H9 (cell line): ENCODE data around the gene PLXNA4. TPM values are rescaled to one million over a fixed set of nuclear protein-coding genes. Genes with fewer than 3 reads are reported as not detected.

Experiments used
- DNase-seq: peaks from one replicate; pipeline ENCODE4 v3.0.0-alpha.2; 2017
- H2AFZ ChIP-seq: one replicate; pipeline ENCODE4 v1.6.1; 2013; ENCODE audit warnings: mild to moderate bottlenecking, low read length, control low read depth, moderate library complexity
- H2AK5ac ChIP-seq: 2 replicates; pipeline ENCODE4 v1.6.1; 2013; ENCODE audit warnings: low read length, control low read depth, mixed read lengths; ENCODE audit not compliant: insufficient read length
- H2BK120ac ChIP-seq: one replicate; pipeline ENCODE4 v1.6.1; 2013; ENCODE audit warnings: low read depth, mild to moderate bottlenecking, low read length, control low read depth, inconsistent platforms; ENCODE audit not compliant: poor library complexity, severe bottlenecking
- H2BK12ac ChIP-seq: 2 replicates; pipeline ENCODE4 v1.6.1; 2013; ENCODE audit warnings: low read length, control low read depth, mixed read lengths, low read depth; ENCODE audit not compliant: insufficient read length
- H2BK15ac ChIP-seq: 2 replicates; pipeline ENCODE4 v1.6.1; 2013; ENCODE audit warnings: low read depth, low read length, control low read depth
- H2BK20ac ChIP-seq: one replicate; pipeline ENCODE4 v1.6.1; 2013; ENCODE audit warnings: low read depth, mild to moderate bottlenecking, low read length, control low read depth, inconsistent platforms; ENCODE audit not compliant: poor library complexity, severe bottlenecking
- H2BK5ac ChIP-seq: 2 replicates; pipeline ENCODE4 v1.6.1; 2013; ENCODE audit warnings: low read length, control low read depth, mixed read lengths; ENCODE audit not compliant: insufficient read length
- H3K14ac ChIP-seq: 2 replicates; pipeline ENCODE4 v1.6.1; 2013; ENCODE audit warnings: low read length, control low read depth; ENCODE audit not compliant: insufficient read depth
- H3K18ac ChIP-seq: 2 replicates; pipeline ENCODE4 v1.6.1; 2013; ENCODE audit warnings: low read depth, mild to moderate bottlenecking, mixed read lengths, low read length, control low read depth; ENCODE audit not compliant: insufficient read length
- H3K23ac ChIP-seq: 2 replicates; pipeline ENCODE4 v1.6.1; 2013; ENCODE audit warnings: low read length, control low read depth, mixed read lengths, low read depth; ENCODE audit not compliant: insufficient read length
- H3K23me2 ChIP-seq: 2 replicates; pipeline ENCODE4 v1.6.1; 2013; ENCODE audit warnings: low read depth, mild to moderate bottlenecking, mixed read lengths, low read length, control low read depth; ENCODE audit not compliant: insufficient read length, poor library complexity, severe bottlenecking
- H3K27ac ChIP-seq: 2 replicates; pipeline ENCODE4 v1.5.1; 2013; ENCODE audit warnings: low read length, control low read depth, mixed read lengths, low read depth; ENCODE audit not compliant: insufficient read length
- H3K27me3 ChIP-seq: 2 replicates; pipeline ENCODE4 v1.6.1; 2013; ENCODE audit warnings: low read length, control low read depth, inconsistent platforms; ENCODE audit not compliant: insufficient read depth
- H3K4ac ChIP-seq: 2 replicates; pipeline ENCODE4 v1.6.1; 2013; ENCODE audit warnings: low read depth, mild to moderate bottlenecking, control low read depth, inconsistent platforms, low read length, moderate library complexity
- H3K4me1 ChIP-seq: 2 replicates; pipeline ENCODE4 v1.6.1; 2013; ENCODE audit warnings: low read length, control low read depth, inconsistent platforms; ENCODE audit not compliant: insufficient read depth
- H3K4me2 ChIP-seq: 2 replicates; pipeline ENCODE4 v1.6.1; 2013; ENCODE audit warnings: low read length, control low read depth, mixed read lengths; ENCODE audit not compliant: insufficient read length, insufficient read depth
- H3K56ac ChIP-seq: 2 replicates; pipeline ENCODE4 v1.6.1; 2013; ENCODE audit warnings: low read depth, mild to moderate bottlenecking, mixed read lengths, low read length, control low read depth; ENCODE audit not compliant: insufficient read length
- H3K79me1 ChIP-seq: 2 replicates; pipeline ENCODE4 v1.6.1; 2013; ENCODE audit warnings: low read depth, mild to moderate bottlenecking, moderate library complexity, low read length, control low read depth, inconsistent platforms; ENCODE audit not compliant: insufficient read depth, poor library complexity, severe bottlenecking
- H3K79me2 ChIP-seq: 2 replicates; pipeline ENCODE4 v1.6.1; 2013; ENCODE audit warnings: low read length, control low read depth, inconsistent platforms; ENCODE audit not compliant: insufficient read depth
- H3K9ac ChIP-seq: 2 replicates; pipeline ENCODE4 v1.6.1; 2013; ENCODE audit warnings: low read length, control low read depth, mixed read lengths; ENCODE audit not compliant: insufficient read length; ENCODE audit errors: extremely low read depth
- H3K9me3 ChIP-seq: one replicate; pipeline ENCODE4 v1.6.1; 2013; ENCODE audit warnings: low read depth, low read length, inconsistent platforms; ENCODE audit not compliant: control insufficient read depth
- H3T11ph ChIP-seq: one replicate; pipeline ENCODE4 v1.6.1; 2013; ENCODE audit warnings: mild to moderate bottlenecking, low read length, control low read depth, inconsistent platforms
- H4K20me1 ChIP-seq: one replicate; pipeline ENCODE4 v1.6.1; 2013; ENCODE audit not compliant: control insufficient read depth, insufficient read length, insufficient read depth
- H4K5ac ChIP-seq: 2 replicates; pipeline ENCODE4 v1.6.1; 2013; ENCODE audit warnings: low read depth, mild to moderate bottlenecking, mixed read lengths, low read length, control low read depth; ENCODE audit not compliant: insufficient read length
- H4K8ac ChIP-seq: replicated peaks from 2 replicates; pipeline ENCODE4 v1.6.1; 2013; ENCODE audit warnings: low read length, control low read depth, mixed read lengths, low read depth; ENCODE audit not compliant: insufficient read length
- H4K91ac ChIP-seq: 2 replicates; pipeline ENCODE4 v1.6.1; 2013; ENCODE audit warnings: low read depth, mild to moderate bottlenecking, moderate library complexity, mixed read lengths, low read length, control low read depth; ENCODE audit not compliant: insufficient read length
- H3K27ac Mint-ChIP-seq, 3 experiments: 2 replicates in 2 of 3; 3 replicates in 1 of 3; pipeline ENCODE4 v1.8.0; 2020 to 2021; ENCODE audit warnings: mixed read lengths in 3 of 3, mild to moderate bottlenecking in 1 of 3, moderate library complexity in 1 of 3
- H3K27me3 Mint-ChIP-seq: 2 replicates; pipeline ENCODE4 v1.8.0; 2021; ENCODE audit warnings: low read depth, mild to moderate bottlenecking, moderate library complexity, mixed read lengths
- H3K36me3 Mint-ChIP-seq, 3 experiments: 2 replicates in 2 of 3; 3 replicates in 1 of 3; pipeline ENCODE4 v1.8.0; 2020 to 2021; ENCODE audit warnings: low read depth in 3 of 3, mixed read lengths in 3 of 3; ENCODE audit not compliant: insufficient read depth in 1 of 3
- H3K4me1 Mint-ChIP-seq, 2 experiments: 2 replicates each; pipeline ENCODE4 v1.8.0; 2020; ENCODE audit warnings: mixed read lengths in 2 of 2
- H3K4me3 Mint-ChIP-seq, 2 experiments: 2 replicates in 1 of 2; 3 replicates in 1 of 2; pipeline ENCODE4 v1.8.0; 2020 to 2021; ENCODE audit warnings: mild to moderate bottlenecking in 2 of 2, mixed read lengths in 2 of 2, moderate library complexity in 1 of 2
- H3K9me3 Mint-ChIP-seq, 2 experiments: 2 replicates in 1 of 2; 3 replicates in 1 of 2; pipeline ENCODE4 v1.8.0; 2020; ENCODE audit warnings: mild to moderate bottlenecking in 2 of 2, mixed read lengths in 2 of 2, moderate library complexity in 1 of 2
- WGBS: extraction: QIAGEN DNeasy Blood & Tissue Kit; methylation state at CpG from one replicate; pipeline ENCODE4 v1.1.7; 2013; ENCODE audit warnings: missing lambda C conversion rate, low lambda C conversion rate, mixed read lengths; ENCODE audit not compliant: insufficient read length; ENCODE audit errors: extremely low coverage; 5-methylcytosine and 5-hydroxymethylcytosine counted together
- total RNA-seq: library from RNA; stranded (reverse); gene quantifications from 2 replicates; pipeline ENCODE4 v1.2.1, GENCODE V29; 2021
- TF ChIP-seq, protein P1 (sequence below): fragments of 200-600 bp; sonication (generic); conservative IDR thresholded peaks from 3 replicates; pipeline ENCODE4 v1.8.0; 2021; ENCODE audit warnings: antibody characterized with exemption, mild to moderate bottlenecking

The PLXNA4 gene
- total RNA-seq, 1 experiment from 2014 or later: 0.35 TPM

DNA sequence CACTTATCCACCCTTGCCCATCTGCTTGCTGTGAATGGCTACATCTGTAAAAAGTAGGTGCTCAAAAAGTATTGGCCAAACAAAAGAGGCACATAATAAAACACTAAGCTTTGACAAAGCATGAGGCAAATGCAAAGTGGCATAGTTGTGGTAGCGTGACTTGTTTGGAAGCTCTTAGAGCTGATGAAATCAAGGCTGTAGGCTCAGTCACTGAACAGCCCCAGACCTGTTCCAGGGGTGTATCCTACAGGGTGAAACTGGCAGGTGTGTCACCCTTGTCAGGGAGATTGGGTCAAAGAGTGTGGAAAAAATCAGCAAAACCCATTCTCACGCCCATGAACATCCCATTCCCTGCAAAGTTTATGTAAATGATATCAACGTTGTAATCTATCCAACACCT lies 427.4 kb downstream of the PLXNA4 start:
- Histone ChIP-seq H3K23ac (no peak overlapping the region), H3T11ph (no peak overlapping the region), H4K91ac (no peak overlapping the region), H3K9me3 (no peaks in the 10 kb centered on the region), H2BK15ac (no peak overlapping the region), H2BK20ac (no peak overlapping the region), H3K4ac (no peak overlapping the region), H3K14ac (no peak overlapping the region), H3K4me1 (no peaks in the 10 kb centered on the region), H2AK5ac (no peak overlapping the region), H3K23me2 (no peaks in the 10 kb centered on the region), H2BK120ac (no peak overlapping the region), H4K20me1 (no peaks in the 10 kb centered on the region), H3K9ac (no peak overlapping the region), H2BK5ac (no peak overlapping the region), H3K4me2 (no peak overlapping the region), H3K27me3 (no peaks in the 10 kb centered on the region), H3K79me2 (no peaks in the 10 kb centered on the region), H3K79me1 (no peaks in the 10 kb centered on the region), H3K56ac (no peak overlapping the region), H4K5ac (no peak overlapping the region), H4K8ac (no peak overlapping the region), H3K18ac (no peak overlapping the region), H3K27ac (no peak overlapping the region), H2AFZ (no peak overlapping the region), H2BK12ac (no peak overlapping the region)
- no peak overlapping the region for H3K27ac Mint-ChIP-seq
- no peaks in the 10 kb centered on the region for H3K9me3 Mint-ChIP-seq
- no peak overlapping the region for H3K4me3 Mint-ChIP-seq
- TF ChIP-seq, protein P1, sequence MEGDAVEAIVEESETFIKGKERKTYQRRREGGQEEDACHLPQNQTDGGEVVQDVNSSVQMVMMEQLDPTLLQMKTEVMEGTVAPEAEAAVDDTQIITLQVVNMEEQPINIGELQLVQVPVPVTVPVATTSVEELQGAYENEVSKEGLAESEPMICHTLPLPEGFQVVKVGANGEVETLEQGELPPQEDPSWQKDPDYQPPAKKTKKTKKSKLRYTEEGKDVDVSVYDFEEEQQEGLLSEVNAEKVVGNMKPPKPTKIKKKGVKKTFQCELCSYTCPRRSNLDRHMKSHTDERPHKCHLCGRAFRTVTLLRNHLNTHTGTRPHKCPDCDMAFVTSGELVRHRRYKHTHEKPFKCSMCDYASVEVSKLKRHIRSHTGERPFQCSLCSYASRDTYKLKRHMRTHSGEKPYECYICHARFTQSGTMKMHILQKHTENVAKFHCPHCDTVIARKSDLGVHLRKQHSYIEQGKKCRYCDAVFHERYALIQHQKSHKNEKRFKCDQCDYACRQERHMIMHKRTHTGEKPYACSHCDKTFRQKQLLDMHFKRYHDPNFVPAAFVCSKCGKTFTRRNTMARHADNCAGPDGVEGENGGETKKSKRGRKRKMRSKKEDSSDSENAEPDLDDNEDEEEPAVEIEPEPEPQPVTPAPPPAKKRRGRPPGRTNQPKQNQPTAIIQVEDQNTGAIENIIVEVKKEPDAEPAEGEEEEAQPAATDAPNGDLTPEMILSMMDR: no peak
- no CpG with 5 or more reads among the region's 3 CpGs for WGBS
- DNase-seq: no peak
- H3K27me3 Mint-ChIP-seq: peaks cover 18% of the 10 kb centered on the region
- peaks cover 0 to 2% (median 0%) of the 10 kb centered on the region in 3 experiments; a peak in 1 of 7 replicates for H3K36me3 Mint-ChIP-seq
- peaks cover 4 to 7% of the 10 kb centered on the region in 2 experiments; a peak in 3 of 4 replicates for H3K4me1 Mint-ChIP-seq
